Smooth muscle cell of trachea (primary cell): ENCODE data around the gene CCDC9. TPM values are rescaled to one million over a fixed set of nuclear protein-coding genes. Genes with fewer than 3 reads are reported as not detected.

Experiments
- total RNA-seq: library from RNA; depleted of rRNA; stranded (reverse); fragments of >200 nt; gene quantifications from 2 replicates; pipeline ENCODE4 v1.2.1, GENCODE V29; 2014

CCDC9 gene
- total RNA-seq, result 8.9 and 10.6 TPM in 2 replicates

GRCh38 chr19:47255879-47256692 lies at the start of gene CCDC9:
Gene CCDC9, plus strand, starts transcription at chr19:47256525. Its CDS starts 1,876 bp downstream, at chr19:47258401.

GRCh38 chr19:47230921-47231214 lies 25.5 kb upstream of the CCDC9 start, which contains the start of gene BBC3:
Gene BBC3, minus strand, starts transcription at chr19:47231199. Its CDS starts 2,768 bp downstream, at chr19:47228431.

GRCh38 chr19:47274071-47274890 lies 18.0 kb downstream of the CCDC9 start, which contains the start of gene INAFM1:
Gene INAFM1, plus strand, starts transcription at chr19:47274885. Its CDS starts 35 bp downstream, at chr19:47274920.

GRCh38 chr19:47309608-47310007 lies 53.3 kb downstream of the CCDC9 start, which contains the start of gene C5AR1:
Gene C5AR1, plus strand, starts transcription at chr19:47309861. Its CDS starts 35 bp downstream, at chr19:47309896.

Other genes starting within 250 kb of the CCDC9 start
- gene NPAS1, start 236.7 kb upstream of the CCDC9 start, total RNA-seq, result 0.83 TPM in 1 of 2 replicates, not detected in the other
- gene TMEM160, start 207.9 kb upstream of the CCDC9 start, total RNA-seq, result 12.7 and 38.3 TPM in 2 replicates
- gene ZC3H4, start 142.7 kb upstream of the CCDC9 start, total RNA-seq, result 15.9 and 18.9 TPM in 2 replicates
- gene SAE1, start 125.7 kb upstream of the CCDC9 start, total RNA-seq, result 106 and 195 TPM in 2 replicates
- 20.8 and 44.3 TPM in 2 replicates for gene BBC3, start 25.3 kb upstream of the CCDC9 start, total RNA-seq
- gene INAFM1, start 18.4 kb downstream of the CCDC9 start, total RNA-seq, result 2.5 and 4.0 TPM in 2 replicates
- 0.17 TPM in 1 of 2 replicates, not detected in the other for gene C5AR1, start 53.3 kb downstream of the CCDC9 start, total RNA-seq
- not detected in 2 replicates for gene C5AR2, start 75.7 kb downstream of the CCDC9 start, total RNA-seq
- 11.9 and 14.4 TPM in 2 replicates for gene DHX34, start 92.8 kb downstream of the CCDC9 start, total RNA-seq
- gene MEIS3, start 163.0 kb downstream of the CCDC9 start, total RNA-seq, result 27.1 and 61.9 TPM in 2 replicates
- gene SLC8A2, start 215.4 kb downstream of the CCDC9 start, total RNA-seq, result 0.33 TPM in 1 of 2 replicates, not detected in the other
- gene KPTN, start 227.7 kb downstream of the CCDC9 start, total RNA-seq, result 5.4 and 8.1 TPM in 2 replicates